ENCODE data around the gene ITIH5.

DNA sequence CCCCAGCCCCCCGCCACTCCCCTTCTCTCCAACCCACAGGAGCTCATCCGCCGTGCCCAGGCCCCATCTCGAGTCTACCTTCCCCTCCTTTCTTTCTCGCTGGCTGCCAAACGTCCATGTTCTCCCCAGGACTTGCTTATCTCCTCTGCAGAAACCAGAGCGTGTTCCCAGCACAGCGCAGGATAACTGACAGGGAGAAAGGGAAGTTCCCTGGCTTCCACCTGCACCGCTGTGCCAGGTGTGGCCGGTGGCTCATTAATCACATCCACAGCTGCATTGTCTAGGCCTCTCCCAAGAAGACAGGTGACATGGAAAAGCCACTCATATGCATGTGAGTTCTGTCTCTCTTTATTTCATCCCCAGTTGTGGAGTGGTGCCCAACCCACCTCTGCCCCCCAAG, 113.2 kb downstream of the ITIH5 start:
- no peak for TF ChIP-seq POLR2A (IDR thresholded peaks at IDR 0.05; ENCODE audit: extremely low read depth, insufficient read length)
- TF ChIP-seq, protein P1, sequence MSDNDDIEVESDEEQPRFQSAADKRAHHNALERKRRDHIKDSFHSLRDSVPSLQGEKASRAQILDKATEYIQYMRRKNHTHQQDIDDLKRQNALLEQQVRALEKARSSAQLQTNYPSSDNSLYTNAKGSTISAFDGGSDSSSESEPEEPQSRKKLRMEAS (IDR thresholded peaks at IDR 0.05; ENCODE audit: low read depth, low read length) = no peak
- no peak for TF ChIP-seq MYC (IDR thresholded peaks at IDR 0.05; ENCODE audit: low read depth, low read length)

All from NB4 (cell line).